CD14-positive monocyte (primary cell): ENCODE measurements around the gene CNTNAP2. TPM values are rescaled to one million over a fixed set of nuclear protein-coding genes. Genes with fewer than 3 reads are reported as not detected.

Source experiments
- DNase-seq, 3 donors: peaks; one replicate each; pipeline ENCODE4 v3.0.0-alpha.2; 2011 to 2022
- H2AFZ ChIP-seq: 2 replicates; pipeline ENCODE4 v1.6.0; 2012; ENCODE audit warnings: mild to moderate bottlenecking, low read depth, low read length, inconsistent platforms; ENCODE audit not compliant: insufficient read depth, poor library complexity, severe bottlenecking
- H3K27ac ChIP-seq, 2 donors: 1 replicate in 1 of 2; 2 replicates in 1 of 2; pipeline ENCODE4 v1.5.1; 2012 to 2013; ENCODE audit warnings: low read length in 2 of 2, control low read depth in 1 of 2, inconsistent platforms in 1 of 2, low read depth in 1 of 2, mild to moderate bottlenecking in 1 of 2
- H3K27me3 ChIP-seq, 2 donors: one replicate each; pipeline versions ENCODE4 v1.6.0 to v1.6.1; 2011 to 2013; ENCODE audit warnings: low read length in 2 of 2; ENCODE audit not compliant: control insufficient read depth in 2 of 2, insufficient read depth in 2 of 2
- H3K36me3 ChIP-seq, 2 donors: replicated peaks in 1 of 2; 1 replicate in 1 of 2; 2 replicates in 1 of 2; pipeline versions ENCODE4 v1.5.1 to v1.6.1; 2012 to 2013; ENCODE audit warnings: low read length in 2 of 2, control low read depth in 1 of 2, inconsistent platforms in 1 of 2, mild to moderate bottlenecking in 1 of 2; ENCODE audit not compliant: insufficient read depth in 2 of 2, control insufficient read depth in 1 of 2
- H3K4me1 ChIP-seq, 2 donors: 1 replicate in 1 of 2; 2 replicates in 1 of 2; pipeline versions ENCODE4 v1.5.1 to v1.6.1; 2012 to 2013; ENCODE audit warnings: low read length in 2 of 2, control low read depth in 1 of 2, inconsistent platforms in 1 of 2, mild to moderate bottlenecking in 1 of 2, moderate library complexity in 1 of 2; ENCODE audit not compliant: insufficient read depth in 2 of 2, control insufficient read depth in 1 of 2
- H3K4me2 ChIP-seq: replicated peaks from 2 replicates; pipeline ENCODE3; 2012; ENCODE audit warnings: low read length, moderate library complexity, mild to moderate bottlenecking; ENCODE audit not compliant: poor library complexity, severe bottlenecking; ENCODE audit errors: extremely low read depth
- H3K4me3 ChIP-seq, 3 experiments: fragments of 200-600 bp in 1 of 3; sonication (generic) in 1 of 3; replicated peaks in 1 of 3; 1 replicate in 2 of 3; 2 replicates in 1 of 3; pipeline ENCODE4 v1.5.1; 2011 to 2013; ENCODE audit warnings: low read length in 3 of 3, mild to moderate bottlenecking in 3 of 3, control low read depth in 2 of 3, low read depth in 2 of 3, inconsistent platforms in 1 of 3, moderate library complexity in 1 of 3
- H3K79me2 ChIP-seq: 2 replicates; pipeline ENCODE4 v1.6.0; 2012; ENCODE audit warnings: mild to moderate bottlenecking, control low read depth, inconsistent platforms, low read length, moderate library complexity; ENCODE audit not compliant: insufficient read depth
- H3K9ac ChIP-seq: 2 replicates; pipeline ENCODE4 v1.6.0; 2017; ENCODE audit warnings: low read length, mild to moderate bottlenecking; ENCODE audit not compliant: insufficient read depth, poor library complexity, severe bottlenecking
- H3K9me3 ChIP-seq, 2 donors: replicated peaks in 1 of 2; 1 replicate in 1 of 2; 2 replicates in 1 of 2; pipeline versions ENCODE4 v1.5.1 to v1.6.1; 2012 to 2013; ENCODE audit warnings: low read length in 2 of 2, control low read depth in 1 of 2; ENCODE audit not compliant: control insufficient read depth in 1 of 2, insufficient read depth in 1 of 2
- H4K20me1 ChIP-seq: 2 replicates; pipeline ENCODE4 v1.6.0; 2012; ENCODE audit warnings: mild to moderate bottlenecking, low read length, control low read depth, moderate library complexity; ENCODE audit not compliant: insufficient read depth
- H3K27ac Mint-ChIP-seq, 7 donors: one replicate each; pipeline ENCODE4 v1.8.0; 2020; ENCODE audit warnings: mild to moderate bottlenecking in 7 of 7, mixed read lengths in 7 of 7, moderate library complexity in 6 of 7, inconsistent platforms in 2 of 7
- H3K27me3 Mint-ChIP-seq, 3 donors: one replicate each; pipeline ENCODE4 v1.8.0; 2021 to 2022; ENCODE audit warnings: low read depth in 3 of 3, mild to moderate bottlenecking in 3 of 3, mixed read lengths in 3 of 3, moderate library complexity in 3 of 3, inconsistent platforms in 1 of 3
- H3K36me3 Mint-ChIP-seq, 2 donors: one replicate each; pipeline ENCODE4 v1.8.0; 2020; ENCODE audit warnings: mixed read lengths in 2 of 2, inconsistent platforms in 1 of 2, mild to moderate bottlenecking in 1 of 2
- H3K4me1 Mint-ChIP-seq: one replicate; pipeline ENCODE4 v1.8.0; 2020; ENCODE audit warnings: mild to moderate bottlenecking, mixed read lengths
- H3K4me3 Mint-ChIP-seq, 2 donors: one replicate each; pipeline ENCODE4 v1.8.0; 2020; ENCODE audit warnings: mild to moderate bottlenecking in 2 of 2, mixed read lengths in 2 of 2, moderate library complexity in 1 of 2
- H3K9me3 Mint-ChIP-seq, 7 donors: one replicate each; pipeline ENCODE4 v1.8.0; 2020 to 2022; ENCODE audit warnings: mixed read lengths in 7 of 7, mild to moderate bottlenecking in 6 of 7, moderate library complexity in 6 of 7, inconsistent platforms in 2 of 7
- WGBS: methylation state at CpG from one replicate; pipeline ENCODE4 v1.1.5; 2013; ENCODE audit warnings: missing lambda C conversion rate; ENCODE audit not compliant: insufficient coverage; 5-methylcytosine and 5-hydroxymethylcytosine counted together
- intact Hi-C, 2 donors: fragments of 100-400 bp; cut with micrococcal nuclease; formaldehyde crosslinking; loops; one replicate each; pipeline versions ENCODE4 v1.15.0 to v1.15.1; 2023
- polyA plus RNA-seq, 3 donors: library from polyadenylated mRNA; depleted of rRNA in 1 of 3; unstranded in 2 of 3; stranded (reverse) in 1 of 3; fragments of 300-500 nt in 2 of 3; fragments of >200 nt in 1 of 3; fragmentation: Illumina TruSeq in 2 of 3; gene quantifications; 1 replicate in 2 of 3; 2 replicates in 1 of 3; pipeline ENCODE4 v1.2.3, GENCODE V29; 2012 to 2021
- TF ChIP-seq, protein P1 (sequence below): fragments of 200-600 bp; IDR thresholded peaks from one replicate; pipeline ENCODE4 v1.8.0; 2022; ENCODE audit warnings: antibody characterized with exemption, mild to moderate bottlenecking

CNTNAP2 gene
- polyA plus RNA-seq, 3 donors: 0.01 TPM; not detected in 2

DNA sequence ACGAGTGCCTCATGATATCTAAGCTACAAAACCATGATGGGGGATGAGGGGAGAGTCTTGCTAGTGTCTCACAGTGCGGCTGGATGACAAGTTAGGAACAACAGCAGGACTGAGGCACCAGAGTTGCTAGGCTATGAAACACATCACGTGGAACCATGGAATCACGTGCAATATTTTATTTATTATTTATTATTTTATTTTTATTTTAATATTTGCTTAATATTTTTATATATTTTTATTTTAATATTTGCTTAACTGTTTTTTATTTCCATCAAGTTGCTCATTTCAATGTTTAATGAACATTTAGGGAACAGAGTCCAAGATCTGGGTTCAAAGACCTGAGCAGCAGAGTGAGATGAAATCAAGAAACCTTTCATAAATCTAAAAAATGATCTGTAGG is 614.6 kb downstream of the CNTNAP2 start:
- peaks cover 0 to 3% (median 0%) of the 10 kb centered on the region in 7 donors for H3K9me3 Mint-ChIP-seq
- intact Hi-C loops: no loop called here
- no peak for DNase-seq
- H4K20me1 ChIP-seq: no peaks in the 10 kb centered on the region
- H3K27ac Mint-ChIP-seq: no peak overlapping the region
- WGBS: 83% methylated on average over 1 of the region's 4 CpGs
- H3K4me2 ChIP-seq: no peak overlapping the region
- no peaks in the 10 kb centered on the region for H3K27me3 ChIP-seq
- H2AFZ ChIP-seq: no peak overlapping the region
- H3K4me1 Mint-ChIP-seq: no peaks in the 10 kb centered on the region
- H3K4me3 Mint-ChIP-seq: no peak overlapping the region
- TF ChIP-seq, protein P1, sequence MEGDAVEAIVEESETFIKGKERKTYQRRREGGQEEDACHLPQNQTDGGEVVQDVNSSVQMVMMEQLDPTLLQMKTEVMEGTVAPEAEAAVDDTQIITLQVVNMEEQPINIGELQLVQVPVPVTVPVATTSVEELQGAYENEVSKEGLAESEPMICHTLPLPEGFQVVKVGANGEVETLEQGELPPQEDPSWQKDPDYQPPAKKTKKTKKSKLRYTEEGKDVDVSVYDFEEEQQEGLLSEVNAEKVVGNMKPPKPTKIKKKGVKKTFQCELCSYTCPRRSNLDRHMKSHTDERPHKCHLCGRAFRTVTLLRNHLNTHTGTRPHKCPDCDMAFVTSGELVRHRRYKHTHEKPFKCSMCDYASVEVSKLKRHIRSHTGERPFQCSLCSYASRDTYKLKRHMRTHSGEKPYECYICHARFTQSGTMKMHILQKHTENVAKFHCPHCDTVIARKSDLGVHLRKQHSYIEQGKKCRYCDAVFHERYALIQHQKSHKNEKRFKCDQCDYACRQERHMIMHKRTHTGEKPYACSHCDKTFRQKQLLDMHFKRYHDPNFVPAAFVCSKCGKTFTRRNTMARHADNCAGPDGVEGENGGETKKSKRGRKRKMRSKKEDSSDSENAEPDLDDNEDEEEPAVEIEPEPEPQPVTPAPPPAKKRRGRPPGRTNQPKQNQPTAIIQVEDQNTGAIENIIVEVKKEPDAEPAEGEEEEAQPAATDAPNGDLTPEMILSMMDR: no peak
- H3K36me3 Mint-ChIP-seq: no peaks in the 10 kb centered on the region
- H3K79me2 ChIP-seq: no peaks in the 10 kb centered on the region
- H3K4me3 ChIP-seq: no peak overlapping the region
- H3K36me3 ChIP-seq: no peaks in the 10 kb centered on the region
- H3K27me3 Mint-ChIP-seq: no peaks in the 10 kb centered on the region
- no peaks in the 10 kb centered on the region for H3K9me3 ChIP-seq
- no peak overlapping the region for H3K27ac ChIP-seq
- no peak overlapping the region for H3K9ac ChIP-seq
- H3K4me1 ChIP-seq: no peaks in the 10 kb centered on the region

DNA sequence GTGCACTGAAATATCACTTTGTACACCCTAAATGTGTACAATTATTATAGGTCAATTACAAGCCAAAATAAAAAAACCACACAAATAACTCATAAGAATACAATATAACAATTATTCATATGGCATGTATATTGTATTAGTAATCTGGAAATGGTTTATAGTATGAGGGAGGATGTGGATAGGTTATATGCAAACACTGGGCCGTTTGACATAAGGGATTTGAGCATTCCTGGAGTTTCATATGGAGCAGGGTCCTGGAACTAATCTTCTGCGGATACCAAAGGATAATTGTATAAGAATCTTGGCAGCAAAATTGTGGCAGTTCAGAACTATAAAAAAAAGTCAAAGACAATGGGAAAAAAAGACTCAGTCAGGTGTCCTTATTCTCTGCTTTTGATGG is 619.4 kb downstream of the CNTNAP2 start:
- H3K36me3 Mint-ChIP-seq: no peaks in the 10 kb centered on the region
- no peak overlapping the region for H3K4me3 ChIP-seq
- no peaks in the 10 kb centered on the region for H4K20me1 ChIP-seq
- TF ChIP-seq, protein P1: no peak
- H3K9me3 ChIP-seq: peaks cover 8% of the 10 kb centered on the region in 2 donors
- no peaks in the 10 kb centered on the region for H3K36me3 ChIP-seq
- intact Hi-C loops: no loop called here
- H3K4me1 Mint-ChIP-seq: no peaks in the 10 kb centered on the region
- H2AFZ ChIP-seq: no peak overlapping the region
- no peak overlapping the region for H3K27ac ChIP-seq
- no peaks in the 10 kb centered on the region for H3K4me1 ChIP-seq
- no peak overlapping the region for H3K4me3 Mint-ChIP-seq
- H3K79me2 ChIP-seq: no peaks in the 10 kb centered on the region
- H3K9me3 Mint-ChIP-seq: peaks cover 2 to 10% (median 4%) of the 10 kb centered on the region in 7 donors
- H3K27ac Mint-ChIP-seq: no peak overlapping the region
- no peaks in the 10 kb centered on the region for H3K27me3 ChIP-seq
- DNase-seq: no peak
- 85% methylated on average over 2 of the region's 2 CpGs for WGBS
- H3K9ac ChIP-seq: no peak overlapping the region
- no peaks in the 10 kb centered on the region for H3K27me3 Mint-ChIP-seq
- H3K4me2 ChIP-seq: no peak overlapping the region
